ENCODE data around the gene DCANP1.

DCANP1 gene

GRCh38 chr5:135461481-135462151 is 14.5 kb upstream of the DCANP1 start:
- in situ Hi-C loops (cut with MboI; ENCODE audit: low pct_unique_long_range_greater_than_20kb, low sequenced_read_pairs) = loop anchor here (10.0 kb wide), 2 partner anchors 93 to 373 kb away; partner anchors contain the start of gene SLC25A48
- DNase-seq = no peak

GRCh38 chr5:135460246-135461033 is 13.3 kb upstream of the DCANP1 start:
- in situ Hi-C loops (cut with MboI; ENCODE audit: low pct_unique_long_range_greater_than_20kb, low sequenced_read_pairs) = loop anchor here (10.0 kb wide), 2 partner anchors 94 to 374 kb away; partner anchors contain the start of gene SLC25A48
- no peak for DNase-seq

DNA sequence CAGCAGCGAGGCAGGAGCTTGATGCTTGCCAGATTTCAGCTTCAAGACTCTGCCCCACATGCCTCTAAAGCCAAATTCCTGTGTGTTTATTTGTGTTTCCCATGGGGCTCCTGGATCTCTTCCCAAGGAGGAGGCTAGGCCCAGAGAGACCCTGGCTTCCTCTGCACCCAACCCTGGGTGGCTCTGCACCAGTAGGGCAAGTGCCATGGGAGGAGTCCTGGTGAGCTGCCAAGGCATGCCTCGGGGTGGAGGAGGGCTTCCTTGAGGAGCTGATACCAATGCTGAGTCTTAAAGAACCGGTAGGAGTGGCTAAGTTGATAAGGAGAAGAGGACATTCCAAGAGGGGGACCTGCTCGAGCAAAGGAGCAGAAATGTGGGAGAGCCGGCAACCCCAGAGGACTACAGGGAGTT is 11.8 kb upstream of the DCANP1 start:
- DNase-seq = no peak
- in situ Hi-C loops (cut with MboI; ENCODE audit: low pct_unique_long_range_greater_than_20kb, low sequenced_read_pairs) = no loop called here

- in situ Hi-C loops (cut with MboI; ENCODE audit: low pct_unique_long_range_greater_than_20kb, low sequenced_read_pairs) = no loop called here
- DNase-seq = no peak
Observed at GRCh38 chr5:135458356-135458755, 11.2 kb upstream of the DCANP1 start.

DNA sequence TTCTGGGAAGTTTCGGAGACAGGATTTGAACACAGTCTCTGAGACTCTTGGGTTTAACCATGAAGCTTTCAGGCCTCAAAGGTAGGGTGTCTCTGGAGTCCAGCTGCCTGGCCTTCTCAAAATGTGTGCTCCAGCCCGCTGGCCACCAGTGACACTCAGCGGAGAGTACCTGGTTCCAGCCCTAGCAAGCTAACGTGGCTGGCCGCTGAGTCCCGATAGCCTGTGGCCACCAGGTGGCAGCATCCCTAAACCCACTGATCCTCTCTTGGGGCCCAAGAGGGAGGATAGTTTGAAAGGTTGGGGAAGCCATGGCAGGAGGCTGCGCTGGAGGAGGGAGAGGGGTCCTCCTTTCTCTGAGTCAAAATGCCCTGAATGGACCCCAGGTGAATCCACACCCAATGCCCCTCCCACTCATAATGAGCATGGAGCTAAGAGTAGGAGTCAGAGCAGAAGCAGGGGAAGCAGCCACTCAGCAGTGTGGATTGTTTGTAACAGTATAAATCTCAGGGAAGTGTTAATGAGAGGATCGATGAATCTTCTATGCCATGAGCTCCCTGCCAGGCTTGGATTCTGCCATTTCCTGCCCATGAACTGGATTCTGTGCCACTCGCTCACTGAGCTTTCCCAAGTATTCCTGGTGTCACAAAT is 10.4 kb upstream of the DCANP1 start:
- in situ Hi-C loops (cut with MboI; ENCODE audit: low pct_unique_long_range_greater_than_20kb, low sequenced_read_pairs) = no loop called here
- peak; percentile 84 for DNase-seq

DNA sequence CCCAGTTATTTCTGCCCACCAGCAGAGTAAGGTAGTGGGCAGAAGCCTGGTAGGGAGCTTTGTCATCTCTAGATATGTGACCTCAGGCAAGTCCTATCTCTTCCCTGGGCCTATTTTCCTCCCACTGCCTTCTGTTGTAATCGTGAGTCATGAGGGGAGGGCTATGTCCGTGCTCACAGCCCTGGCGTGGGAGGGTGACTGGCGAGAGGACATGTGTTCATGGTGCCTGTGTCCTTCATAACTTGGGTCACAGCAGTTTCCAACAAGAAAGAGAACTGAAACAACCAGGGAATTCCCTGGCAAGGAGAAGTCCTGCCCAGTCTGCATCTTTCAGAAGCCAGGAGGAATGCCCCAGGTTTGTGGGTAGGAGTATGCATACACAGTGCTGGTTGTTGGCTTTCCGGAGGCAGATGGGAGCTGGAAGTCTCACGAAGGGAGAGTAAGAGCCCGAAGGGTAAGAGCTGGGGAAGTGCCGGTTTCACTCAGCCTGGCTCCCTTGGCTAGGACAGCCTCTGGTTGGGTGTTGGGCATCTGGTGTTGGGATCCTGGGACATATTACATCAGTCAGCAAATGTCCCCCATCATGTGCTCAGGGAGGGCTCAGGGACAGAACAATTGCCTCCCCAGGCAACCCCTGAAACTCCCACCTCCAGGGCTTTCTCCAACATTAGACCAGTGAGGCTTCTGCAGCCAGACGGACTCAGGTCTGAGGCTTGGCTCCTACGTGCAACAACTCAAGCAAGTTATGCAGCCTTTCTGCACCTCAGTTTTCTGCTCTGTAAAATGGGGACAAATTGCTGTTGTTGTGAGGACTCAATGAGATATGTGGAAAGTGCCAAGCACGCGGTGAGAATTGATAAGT is 9.3 kb upstream of the DCANP1 start:
- DNase-seq = no peak
- in situ Hi-C loops (cut with MboI; ENCODE audit: low pct_unique_long_range_greater_than_20kb, low sequenced_read_pairs) = no loop called here

DNA sequence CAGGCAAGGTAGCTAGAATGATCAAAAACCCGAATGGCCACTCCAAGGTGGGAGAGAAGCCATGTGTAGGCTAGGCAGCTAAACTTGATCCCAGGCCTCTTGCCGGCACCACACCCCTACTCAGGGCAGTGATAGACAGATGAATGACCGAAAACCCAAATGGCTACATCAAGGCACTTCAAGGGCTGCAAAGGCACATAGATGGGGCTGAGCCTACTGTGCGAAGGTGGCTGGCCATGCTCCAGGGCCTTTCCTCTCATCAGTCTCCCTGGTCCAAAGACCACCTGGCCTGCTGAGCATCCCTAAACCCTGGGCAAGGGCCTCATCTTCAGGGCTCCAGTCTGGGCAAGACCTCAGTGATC is 8.7 kb upstream of the DCANP1 start:
- DNase-seq = no peak
- in situ Hi-C loops (cut with MboI; ENCODE audit: low pct_unique_long_range_greater_than_20kb, low sequenced_read_pairs) = no loop called here

DNA sequence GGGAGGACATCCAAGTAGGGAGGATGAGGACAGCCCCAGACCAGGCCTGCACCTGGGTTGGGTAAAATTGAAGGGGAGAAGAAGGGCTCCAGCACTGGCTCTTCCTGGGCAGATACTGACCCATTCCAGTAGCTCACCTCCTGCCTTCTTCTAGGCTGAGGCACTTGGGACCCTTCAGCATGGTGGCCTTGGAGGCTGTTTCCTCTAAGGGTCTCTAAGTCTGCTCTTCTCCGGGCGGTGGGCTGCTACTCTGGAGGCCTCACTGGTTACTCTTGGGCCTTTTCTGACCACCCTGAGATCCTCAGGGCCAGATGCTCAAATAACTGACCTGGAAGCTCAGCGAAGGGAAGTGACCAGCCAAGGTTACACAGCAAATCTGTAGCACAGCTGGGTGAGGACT is 7.8 kb upstream of the DCANP1 start:
- in situ Hi-C loops (cut with MboI; ENCODE audit: low pct_unique_long_range_greater_than_20kb, low sequenced_read_pairs) = no loop called here
- no peak for DNase-seq

GRCh38 chr5:135453613-135454012 is 6.5 kb upstream of the DCANP1 start:
- in situ Hi-C loops (cut with MboI; ENCODE audit: low pct_unique_long_range_greater_than_20kb, low sequenced_read_pairs) = no loop called here
- no peak for DNase-seq

DNA sequence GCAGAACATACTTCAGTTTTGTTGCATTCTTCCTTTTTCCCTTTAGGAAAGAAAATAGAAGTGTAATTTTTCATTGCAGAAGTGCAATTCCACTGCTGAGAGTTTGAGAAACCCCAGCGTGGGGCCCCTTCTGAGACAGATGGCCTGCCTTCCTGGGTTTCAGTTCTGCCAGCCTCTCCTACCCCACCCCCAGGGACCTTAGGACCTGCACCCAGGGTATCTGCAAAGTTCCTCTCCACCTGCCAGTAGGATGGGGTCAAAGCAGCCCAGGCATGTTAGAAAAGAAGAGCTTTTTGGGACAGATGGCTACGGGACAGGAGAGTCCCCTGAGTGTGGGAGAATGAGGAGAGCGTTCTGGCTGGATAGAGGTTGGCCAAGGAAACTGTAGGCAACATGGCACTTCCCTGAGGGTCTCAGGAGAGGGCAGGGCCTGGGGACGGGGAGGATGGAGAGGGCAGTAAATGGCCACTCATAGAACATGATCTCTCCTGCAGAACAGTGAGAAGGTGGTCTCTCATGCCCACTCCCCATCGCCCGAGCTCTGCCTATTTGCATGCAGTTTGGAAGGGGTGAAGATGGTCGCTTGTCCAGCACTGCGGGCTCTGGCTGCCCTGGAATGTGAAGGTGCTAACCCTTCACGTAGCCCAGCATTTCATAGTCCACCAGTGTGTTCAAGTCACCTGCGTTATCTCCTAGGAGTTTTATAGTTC is 5.3 kb upstream of the DCANP1 start, which contains the start of gene TIFAB:
Gene TIFAB, minus strand, starts transcription at position 31 of the 710 bp plus-strand sequence. CDS start 2,412 bp downstream, outside the sequence.
- in situ Hi-C loops (cut with MboI; ENCODE audit: low pct_unique_long_range_greater_than_20kb, low sequenced_read_pairs) = no loop called here
- no peak for DNase-seq

- DNase-seq = no peak
- in situ Hi-C loops (cut with MboI; ENCODE audit: low pct_unique_long_range_greater_than_20kb, low sequenced_read_pairs) = no loop called here
Observed at GRCh38 chr5:135451581-135452320, 4.6 kb upstream of the DCANP1 start.

DNA sequence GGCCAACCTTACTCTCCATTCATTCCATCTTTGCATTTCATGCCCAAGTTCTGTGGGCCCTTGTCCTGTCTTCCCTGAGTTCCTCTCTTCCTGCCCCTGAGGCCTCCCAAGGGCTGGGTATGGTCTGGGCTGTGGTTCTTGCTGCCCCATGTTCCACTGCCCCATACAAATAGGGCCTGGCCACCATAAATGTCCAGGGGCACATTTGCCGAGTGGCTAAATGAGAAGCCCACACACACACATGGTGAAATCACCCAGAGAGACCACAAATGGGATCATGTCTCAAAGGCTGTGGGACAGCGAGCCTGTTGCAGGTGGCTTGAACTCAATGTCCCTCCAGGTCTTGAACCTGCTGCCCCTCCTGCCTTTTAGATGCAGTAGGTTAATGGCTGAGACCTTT is 3.8 kb upstream of the DCANP1 start:
- no peak for DNase-seq
- in situ Hi-C loops (cut with MboI; ENCODE audit: low pct_unique_long_range_greater_than_20kb, low sequenced_read_pairs) = no loop called here

- in situ Hi-C loops (cut with MboI; ENCODE audit: low pct_unique_long_range_greater_than_20kb, low sequenced_read_pairs) = no loop called here
- no peak for DNase-seq
Observed at GRCh38 chr5:135450336-135450735, 3.2 kb upstream of the DCANP1 start.

GRCh38 chr5:135449644-135450043 is 2.5 kb upstream of the DCANP1 start:
- in situ Hi-C loops (cut with MboI; ENCODE audit: low pct_unique_long_range_greater_than_20kb, low sequenced_read_pairs) = no loop called here
- DNase-seq = no peak

GRCh38 chr5:135448791-135449507 is 1.8 kb upstream of the DCANP1 start:
- in situ Hi-C loops (cut with MboI; ENCODE audit: low pct_unique_long_range_greater_than_20kb, low sequenced_read_pairs) = no loop called here
- DNase-seq = no peak

DNA sequence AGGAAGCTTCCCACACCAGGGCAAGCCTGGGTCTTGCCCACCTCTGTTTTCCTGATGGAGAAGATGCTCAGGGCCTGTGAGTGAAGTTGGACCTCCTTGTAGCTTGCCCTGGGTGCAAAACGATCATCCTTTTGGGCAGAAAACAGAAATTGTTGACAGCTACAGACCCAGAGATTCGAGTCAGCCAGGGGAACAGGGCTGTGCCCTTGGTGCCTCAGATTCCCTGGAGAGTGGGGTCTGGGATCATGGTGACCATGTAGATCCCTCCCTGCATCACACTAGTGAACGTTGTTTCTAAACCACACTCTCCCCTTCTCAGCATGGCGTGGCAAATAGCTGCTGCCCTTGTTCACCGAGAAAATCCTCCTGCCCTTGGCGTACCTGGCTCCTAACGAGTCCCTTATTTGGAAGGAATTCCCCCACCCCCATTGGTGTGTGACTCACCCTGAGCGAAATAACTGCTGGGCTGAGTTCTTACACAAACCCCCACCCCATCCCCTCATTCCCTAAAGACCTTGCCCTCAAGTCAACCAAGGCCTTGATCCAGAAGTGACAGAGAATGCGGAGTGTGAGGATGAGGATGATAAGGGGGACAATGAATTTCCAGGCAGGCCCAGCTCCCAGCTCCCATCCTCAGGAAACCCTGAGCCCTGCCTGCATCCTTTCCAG is 1.1 kb upstream of the DCANP1 start:
- DNase-seq = no peak
- in situ Hi-C loops (cut with MboI; ENCODE audit: low pct_unique_long_range_greater_than_20kb, low sequenced_read_pairs) = no loop called here

DNA sequence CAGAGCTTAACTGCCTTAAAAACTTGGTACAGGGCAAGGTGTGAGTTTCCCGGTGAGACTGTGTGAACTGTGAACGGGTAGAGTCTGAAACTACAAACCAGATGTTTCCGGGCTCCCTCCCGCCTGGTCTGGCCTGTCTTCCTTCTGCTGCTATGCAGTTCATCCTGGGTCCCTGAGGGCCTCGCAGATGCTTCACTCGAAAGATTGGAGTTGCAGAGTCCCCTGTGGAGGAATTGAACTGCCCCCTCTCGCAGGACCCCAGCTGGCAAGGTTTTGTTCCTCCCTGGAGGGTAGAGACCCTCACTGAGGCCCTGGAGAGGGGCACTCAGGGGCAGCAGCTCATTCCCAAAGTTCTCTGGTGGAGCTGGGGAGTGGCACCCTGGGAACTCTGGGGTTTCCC is 533 bp downstream of the DCANP1 start:
- in situ Hi-C loops (cut with MboI; ENCODE audit: low pct_unique_long_range_greater_than_20kb, low sequenced_read_pairs) = no loop called here
- no peak for DNase-seq
